Measurements from ENCODE around the gene PDP2.

- TF ChIP-seq CTCF (IDR thresholded peaks at IDR 0.05; ENCODE audit: low read length) = no peak
- TF ChIP-seq EZH2 (optimal IDR thresholded peaks at IDR 0.05; ENCODE audit: low read depth, low read length) = no peak
- TF ChIP-seq EZH2phosphoT487 (IDR thresholded peaks at IDR 0.05; ENCODE audit: low read length) = no peak
Measured at GRCh38 chr16:66845791-66846221, 34.5 kb upstream of the PDP2 start.

All from MM.1S (cell line).